Measurements from ENCODE around the gene TOMM22. TPM values are rescaled to one million over a fixed set of nuclear protein-coding genes. Genes with fewer than 3 reads are reported as not detected.

The TOMM22 gene
- total and polyA plus RNA-seq, 2 donors (not counting 1 experiment from before 2014, with no cell fraction given) = 61.1 to 80.3 TPM

- TF ChIP-seq CTCF (conservative IDR thresholded peaks at IDR 0.05 in 1 of 2, IDR thresholded peaks at IDR 0.05 in 1 of 2; ENCODE audit: low read depth in 1 of 2, low read length in 2 of 2) (no peak), EZH2 (IDR thresholded peaks at IDR 0.05; ENCODE audit: low read length, missing control alignments) (no peak)
- H3K9ac ChIP-seq (ENCODE audit: insufficient read depth, low read length) = no peak overlapping the region
- H3K27me3 ChIP-seq (ENCODE audit: control insufficient read depth, insufficient read depth, low read length) = no peaks in the 10 kb centered on the region
- no peak for DNase-seq (ENCODE audit: low read depth in 2 of 2)
- no peaks in the 10 kb centered on the region for H3K9me3 ChIP-seq (ENCODE audit: control insufficient read depth, insufficient read depth, low read depth, low read length)
- peaks cover 5% of the 10 kb centered on the region for H3K4me1 ChIP-seq (ENCODE audit: control insufficient read depth, extremely low read depth, insufficient read depth, low read length)
- H3K79me2 ChIP-seq (ENCODE audit: control insufficient read depth, insufficient read depth, low read length) = peaks cover 13% of the 10 kb centered on the region
- H3K36me3 ChIP-seq (ENCODE audit: control insufficient read depth, insufficient read depth, low read length) = peaks cover 10% of the 10 kb centered on the region
- H2AFZ ChIP-seq (ENCODE audit: low read length) = no peak overlapping the region
- no peak overlapping the region for H3K4me2 ChIP-seq (ENCODE audit: extremely low read depth, insufficient read depth, low read length)
- H4K20me1 ChIP-seq (ENCODE audit: control insufficient read depth, extremely low read depth, insufficient read depth, low read length) = no peaks in the 10 kb centered on the region
- H3K27ac ChIP-seq (ENCODE audit: insufficient read depth, low read length) = peak overlapping the region; percentile 17
- H3K4me3 ChIP-seq (replicated peaks in 1 of 4; ENCODE audit: control extremely low read depth in 1 of 4, insufficient read depth in 1 of 4, low read depth in 3 of 4, low read length in 4 of 4) = no peak overlapping the region
These were observed 37.4 kb downstream of the TOMM22 start for GRCh38 chr22:38719196-38719595.

DNA sequence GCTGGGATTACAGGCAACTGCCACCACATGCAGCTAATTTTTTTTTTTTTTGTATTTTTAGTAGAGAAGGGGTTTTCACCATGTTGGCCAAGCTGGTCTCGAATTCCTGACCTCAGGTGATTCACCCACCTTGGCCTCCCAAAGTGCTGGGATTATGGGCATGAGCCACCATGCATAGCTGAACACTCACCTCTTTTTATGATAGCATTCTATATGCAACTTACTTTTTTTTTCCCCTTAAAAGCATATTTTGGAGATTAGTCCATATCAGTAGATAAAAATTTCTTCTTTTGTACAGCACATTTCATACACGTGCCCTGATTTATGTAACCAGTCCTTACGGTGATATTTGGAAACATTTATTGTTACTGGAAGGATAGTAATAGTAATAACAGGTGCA, 38.6 kb downstream of the TOMM22 start:
- Histone ChIP-seq H3K4me3 (replicated peaks in 1 of 4; ENCODE audit: control extremely low read depth in 1 of 4, insufficient read depth in 1 of 4, low read depth in 3 of 4, low read length in 4 of 4) (no peak overlapping the region), H3K4me2 (ENCODE audit: extremely low read depth, insufficient read depth, low read length) (no peak overlapping the region), H3K36me3 (ENCODE audit: control insufficient read depth, insufficient read depth, low read length) (peaks cover 15% of the 10 kb centered on the region), H3K27me3 (ENCODE audit: control insufficient read depth, insufficient read depth, low read length) (no peaks in the 10 kb centered on the region), H3K9ac (ENCODE audit: insufficient read depth, low read length) (no peak overlapping the region), H3K79me2 (ENCODE audit: control insufficient read depth, insufficient read depth, low read length) (peaks cover 4% of the 10 kb centered on the region), H3K27ac (ENCODE audit: insufficient read depth, low read length) (no peak overlapping the region), H4K20me1 (ENCODE audit: control insufficient read depth, extremely low read depth, insufficient read depth, low read length) (no peaks in the 10 kb centered on the region), H3K9me3 (ENCODE audit: control insufficient read depth, insufficient read depth, low read depth, low read length) (no peaks in the 10 kb centered on the region), H2AFZ (ENCODE audit: low read length) (no peak overlapping the region), H3K4me1 (ENCODE audit: control insufficient read depth, extremely low read depth, insufficient read depth, low read length) (peaks cover 5% of the 10 kb centered on the region)
- DNase-seq (ENCODE audit: low read depth in 2 of 2) = no peak
- no peak for TF ChIP-seq EZH2 (IDR thresholded peaks at IDR 0.05; ENCODE audit: low read length, missing control alignments)
- no peak for TF ChIP-seq CTCF (conservative IDR thresholded peaks at IDR 0.05 in 1 of 2, IDR thresholded peaks at IDR 0.05 in 1 of 2; ENCODE audit: low read depth in 1 of 2, low read length in 2 of 2)

DNA sequence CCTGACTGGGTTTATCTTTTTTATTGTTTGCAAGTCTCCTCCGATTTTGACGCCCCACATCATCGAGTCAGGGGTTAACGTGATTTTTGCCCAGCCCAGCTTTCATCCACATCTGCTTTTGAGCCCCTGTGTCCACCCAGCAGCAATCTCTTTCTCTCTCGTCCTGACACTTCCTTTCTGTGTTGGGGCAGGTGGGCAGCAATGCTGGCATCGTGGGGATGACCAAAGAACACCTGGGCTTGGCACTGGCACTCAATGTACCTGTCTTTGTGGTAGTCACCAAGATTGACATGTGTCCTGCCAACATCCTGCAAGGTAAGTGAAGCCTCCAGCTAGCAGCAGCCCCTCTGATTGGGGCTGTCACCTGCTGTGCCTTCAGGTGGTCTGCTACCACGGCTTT, 39.8 kb downstream of the TOMM22 start:
- H4K20me1 ChIP-seq (ENCODE audit: control insufficient read depth, extremely low read depth, insufficient read depth, low read length) = no peaks in the 10 kb centered on the region
- H3K9me3 ChIP-seq (ENCODE audit: control insufficient read depth, insufficient read depth, low read depth, low read length) = no peaks in the 10 kb centered on the region
- TF ChIP-seq CTCF (conservative IDR thresholded peaks at IDR 0.05 in 1 of 2, IDR thresholded peaks at IDR 0.05 in 1 of 2; ENCODE audit: low read depth in 1 of 2, low read length in 2 of 2) (no peak), EZH2 (IDR thresholded peaks at IDR 0.05; ENCODE audit: low read length, missing control alignments) (no peak)
- no peak overlapping the region for H2AFZ ChIP-seq (ENCODE audit: low read length)
- H3K27me3 ChIP-seq (ENCODE audit: control insufficient read depth, insufficient read depth, low read length) = no peaks in the 10 kb centered on the region
- H3K4me1 ChIP-seq (ENCODE audit: control insufficient read depth, extremely low read depth, insufficient read depth, low read length) = peaks cover 5% of the 10 kb centered on the region
- peaks cover 24% of the 10 kb centered on the region for H3K36me3 ChIP-seq (ENCODE audit: control insufficient read depth, insufficient read depth, low read length)
- H3K9ac ChIP-seq (ENCODE audit: insufficient read depth, low read length) = no peak overlapping the region
- no peak overlapping the region for H3K4me3 ChIP-seq (replicated peaks in 1 of 4; ENCODE audit: control extremely low read depth in 1 of 4, insufficient read depth in 1 of 4, low read depth in 3 of 4, low read length in 4 of 4)
- H3K27ac ChIP-seq (ENCODE audit: insufficient read depth, low read length) = no peak overlapping the region
- DNase-seq (ENCODE audit: low read depth in 2 of 2) = no peak
- H3K4me2 ChIP-seq (ENCODE audit: extremely low read depth, insufficient read depth, low read length) = no peak overlapping the region
- H3K79me2 ChIP-seq (ENCODE audit: control insufficient read depth, insufficient read depth, low read length) = no peaks in the 10 kb centered on the region

Measured in fibroblast of lung (primary cell).